ENCODE measurements around the gene TFDP3.

TFDP3 gene

DNA sequence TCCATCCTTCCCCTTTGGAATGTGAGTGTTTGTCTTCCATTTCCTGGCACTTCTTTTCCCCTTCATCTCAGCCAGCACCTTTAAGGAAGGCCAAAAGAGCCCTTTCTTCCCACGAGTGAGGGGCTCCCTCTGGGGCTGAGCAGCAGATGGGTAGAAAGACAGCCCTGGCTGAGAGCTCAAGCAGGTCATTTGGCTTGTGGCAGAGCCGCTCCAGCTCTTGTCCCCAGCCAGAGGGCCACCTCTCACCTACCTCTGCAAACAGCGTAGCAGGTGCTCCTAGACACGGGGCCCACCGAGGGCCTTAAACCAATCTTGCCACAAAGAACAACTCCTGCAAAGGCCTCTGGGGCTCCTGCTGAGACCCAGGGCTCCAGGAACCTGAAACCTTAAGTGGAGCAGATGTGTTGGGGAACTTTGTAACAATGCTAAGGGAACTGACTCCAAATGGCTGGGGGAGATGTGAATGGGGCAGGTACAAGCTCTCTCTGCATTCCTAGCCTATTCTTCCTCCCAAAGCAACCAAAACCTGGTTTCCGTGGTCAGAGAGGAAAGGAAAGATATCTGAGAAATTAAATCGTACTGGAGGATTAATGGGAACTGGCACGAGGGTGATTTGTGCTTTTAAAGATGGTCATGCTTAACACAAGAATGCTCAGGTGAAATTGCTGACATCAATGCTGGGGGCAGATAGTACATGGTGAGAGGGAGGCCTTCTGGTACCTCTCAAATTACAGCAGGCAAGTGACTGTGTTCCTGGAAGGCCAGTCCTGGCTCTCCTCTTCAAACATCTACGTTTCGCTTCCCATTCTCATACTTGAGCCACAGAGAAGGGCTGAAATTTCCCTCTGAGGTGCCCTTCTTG is 27.0 kb downstream of the TFDP3 start:
- no peak for TF ChIP-seq POU2F2 (IDR thresholded peaks at IDR 0.05; ENCODE audit: low read depth, low read length)
- no peak for TF ChIP-seq POLR2A (IDR thresholded peaks at IDR 0.05; ENCODE audit: low read depth, low read length)
- TF ChIP-seq SPI1 (IDR thresholded peaks at IDR 0.05; ENCODE audit: low read depth, low read length): no peak
- no peak for TF ChIP-seq TAF1 (IDR thresholded peaks at IDR 0.05; ENCODE audit: low read depth, low read length)
- FAIRE-seq: no peak

DNA sequence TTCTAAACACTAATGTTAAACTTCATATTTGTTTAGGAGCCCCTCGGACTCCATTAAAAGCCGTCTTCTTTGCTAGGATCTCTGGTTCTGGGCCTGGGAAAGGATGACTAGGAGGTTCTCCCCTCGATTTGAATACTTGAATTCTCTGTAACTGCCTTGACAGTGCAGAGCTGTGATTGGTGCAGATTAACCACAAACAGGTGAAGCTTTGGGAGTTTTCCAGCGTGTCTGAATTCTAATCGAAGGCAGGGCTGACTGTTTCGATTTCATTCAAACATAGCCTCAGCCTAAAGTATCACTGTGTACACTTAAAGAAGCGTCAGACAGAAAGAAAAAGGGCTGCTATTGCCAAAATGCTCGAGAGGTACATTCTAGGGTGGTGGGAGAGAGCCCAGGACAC is 29.0 kb downstream of the TFDP3 start:
- FAIRE-seq: no peak
- TF ChIP-seq POLR2AphosphoS5 (IDR thresholded peaks at IDR 0.05; ENCODE audit: low read depth, low read length) (no peak), POLR2A (IDR thresholded peaks at IDR 0.05; ENCODE audit: low read depth, low read length) (no peak), TAF1 (IDR thresholded peaks at IDR 0.05; ENCODE audit: low read depth, low read length) (no peak), PAX5 (IDR thresholded peaks at IDR 0.05; ENCODE audit: insufficient read depth, low read length, severe bottlenecking) (no peak), SPI1 (IDR thresholded peaks at IDR 0.05; ENCODE audit: low read depth, low read length) (no peak), POU2F2 (IDR thresholded peaks at IDR 0.05; ENCODE audit: low read depth, low read length) (no peak)
- no peak for DNase-seq (ENCODE audit: insufficient read length, low spot score)

More for the DNA sequence above, 27.0 kb downstream of the TFDP3 start:
- DNase-seq (ENCODE audit: insufficient read length, low spot score): no peak

DNA sequence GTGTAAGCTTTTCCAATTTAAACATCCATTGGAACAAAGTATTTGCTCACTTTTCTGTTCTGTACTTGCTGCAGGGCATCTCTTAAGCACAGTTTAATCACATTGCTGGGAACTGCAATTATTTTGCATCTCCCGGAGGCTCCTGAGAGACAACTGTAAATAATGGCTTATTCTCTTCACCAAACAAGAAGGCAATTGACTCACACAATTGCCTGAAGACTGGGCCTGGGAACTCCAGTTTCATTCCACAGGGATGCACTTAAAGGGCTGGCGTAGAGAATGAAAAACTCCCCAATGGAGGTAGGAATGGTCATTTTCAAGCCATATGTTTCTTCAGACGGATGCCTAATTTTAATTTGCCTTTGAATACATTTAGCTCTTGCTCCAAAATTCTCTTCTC is 29.5 kb downstream of the TFDP3 start:
- TF ChIP-seq SPI1 (IDR thresholded peaks at IDR 0.05; ENCODE audit: low read depth, low read length) (no peak), POU2F2 (IDR thresholded peaks at IDR 0.05; ENCODE audit: low read depth, low read length) (no peak), PAX5 (IDR thresholded peaks at IDR 0.05; ENCODE audit: insufficient read depth, low read length, severe bottlenecking) (no peak), POLR2A (IDR thresholded peaks at IDR 0.05; ENCODE audit: low read depth, low read length) (no peak), POLR2AphosphoS5 (IDR thresholded peaks at IDR 0.05; ENCODE audit: low read depth, low read length) (no peak), TAF1 (IDR thresholded peaks at IDR 0.05; ENCODE audit: low read depth, low read length) (no peak)
- DNase-seq (ENCODE audit: insufficient read length, low spot score) (no peak), FAIRE-seq (no peak)

DNA sequence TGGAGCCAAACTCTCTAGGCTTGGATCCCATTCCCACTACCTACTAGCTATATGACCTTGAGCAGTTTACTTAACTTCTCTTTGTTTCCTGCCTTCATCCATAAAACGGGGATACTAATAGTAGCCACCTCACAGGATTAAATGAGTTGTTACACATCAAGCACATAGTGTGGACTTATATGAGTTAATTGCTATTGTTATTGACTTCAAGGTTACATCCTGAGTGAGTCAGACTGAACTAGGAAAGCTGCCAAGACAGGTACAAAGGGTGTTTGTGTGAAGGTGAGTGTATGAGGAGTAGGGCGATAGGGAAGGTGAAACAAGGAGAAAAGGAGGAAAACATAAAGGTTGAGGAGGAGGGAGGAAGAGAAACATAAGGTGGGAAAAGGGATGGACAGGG is 32.2 kb downstream of the TFDP3 start:
- TF ChIP-seq POLR2AphosphoS5 (IDR thresholded peaks at IDR 0.05; ENCODE audit: low read depth, low read length): no peak
- TF ChIP-seq POLR2A (IDR thresholded peaks at IDR 0.05; ENCODE audit: low read depth, low read length): no peak
- TF ChIP-seq PAX5 (IDR thresholded peaks at IDR 0.05; ENCODE audit: insufficient read depth, low read length, severe bottlenecking): no peak
- TF ChIP-seq POU2F2 (IDR thresholded peaks at IDR 0.05; ENCODE audit: low read depth, low read length): no peak
- TF ChIP-seq TAF1 (IDR thresholded peaks at IDR 0.05; ENCODE audit: low read depth, low read length): no peak
- no peak for TF ChIP-seq SPI1 (IDR thresholded peaks at IDR 0.05; ENCODE audit: low read depth, low read length)
- FAIRE-seq (no peak), DNase-seq (ENCODE audit: insufficient read length, low spot score) (no peak)

DNA sequence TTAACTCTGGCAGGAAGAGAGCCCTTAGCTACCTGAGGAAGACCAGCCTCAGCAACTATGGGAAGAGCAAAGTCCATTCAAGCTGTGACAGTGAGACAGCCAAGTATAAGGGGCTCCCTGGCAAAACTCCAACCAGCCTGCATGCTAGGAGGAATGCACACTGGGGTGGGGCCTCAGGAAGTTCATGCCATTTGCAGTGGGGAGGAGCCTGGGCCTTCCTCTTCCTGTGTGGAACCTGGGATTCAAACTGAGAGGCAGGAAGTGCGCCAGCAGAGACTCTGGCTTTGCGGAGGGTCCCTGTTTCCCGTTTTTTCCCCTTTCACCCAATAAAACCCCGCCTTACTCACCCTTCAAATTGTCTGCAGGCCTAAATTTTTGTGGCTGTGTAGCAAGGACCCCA is 33.0 kb downstream of the TFDP3 start:
- FAIRE-seq (no peak), DNase-seq (ENCODE audit: insufficient read length, low spot score) (no peak)
- no peak for TF ChIP-seq POU2F2 (IDR thresholded peaks at IDR 0.05; ENCODE audit: low read depth, low read length)
- TF ChIP-seq SPI1 (IDR thresholded peaks at IDR 0.05; ENCODE audit: low read depth, low read length): no peak
- TF ChIP-seq PAX5 (IDR thresholded peaks at IDR 0.05; ENCODE audit: insufficient read depth, low read length, severe bottlenecking): no peak
- no peak for TF ChIP-seq POLR2AphosphoS5 (IDR thresholded peaks at IDR 0.05; ENCODE audit: low read depth, low read length)
- TF ChIP-seq TAF1 (IDR thresholded peaks at IDR 0.05; ENCODE audit: low read depth, low read length): no peak

DNA sequence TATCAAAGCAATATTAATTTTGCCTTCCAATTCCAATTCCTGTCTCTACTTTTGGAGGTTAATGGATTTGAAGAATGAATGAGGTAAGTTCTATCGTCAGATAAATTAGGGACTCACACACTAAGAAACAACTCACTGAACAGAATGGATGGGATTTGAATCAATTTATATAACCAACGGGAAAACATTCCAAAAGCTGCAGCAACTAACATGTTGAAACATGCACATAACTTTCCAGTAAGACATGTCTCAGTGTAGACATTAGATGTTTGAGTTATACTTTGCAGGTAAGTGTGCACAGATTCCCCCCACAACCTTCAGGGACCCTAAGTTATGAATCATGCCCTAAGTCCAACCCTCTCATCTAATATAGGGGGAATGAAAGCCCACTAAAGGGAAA is 34.3 kb downstream of the TFDP3 start:
- FAIRE-seq (no peak), DNase-seq (ENCODE audit: insufficient read length, low spot score) (no peak)
- TF ChIP-seq POLR2AphosphoS5 (IDR thresholded peaks at IDR 0.05; ENCODE audit: low read depth, low read length) (no peak), POU2F2 (IDR thresholded peaks at IDR 0.05; ENCODE audit: low read depth, low read length) (no peak), TAF1 (IDR thresholded peaks at IDR 0.05; ENCODE audit: low read depth, low read length) (no peak), SPI1 (IDR thresholded peaks at IDR 0.05; ENCODE audit: low read depth, low read length) (no peak), POLR2A (IDR thresholded peaks at IDR 0.05; ENCODE audit: low read depth, low read length) (no peak), PAX5 (IDR thresholded peaks at IDR 0.05; ENCODE audit: insufficient read depth, low read length, severe bottlenecking) (no peak)

DNA sequence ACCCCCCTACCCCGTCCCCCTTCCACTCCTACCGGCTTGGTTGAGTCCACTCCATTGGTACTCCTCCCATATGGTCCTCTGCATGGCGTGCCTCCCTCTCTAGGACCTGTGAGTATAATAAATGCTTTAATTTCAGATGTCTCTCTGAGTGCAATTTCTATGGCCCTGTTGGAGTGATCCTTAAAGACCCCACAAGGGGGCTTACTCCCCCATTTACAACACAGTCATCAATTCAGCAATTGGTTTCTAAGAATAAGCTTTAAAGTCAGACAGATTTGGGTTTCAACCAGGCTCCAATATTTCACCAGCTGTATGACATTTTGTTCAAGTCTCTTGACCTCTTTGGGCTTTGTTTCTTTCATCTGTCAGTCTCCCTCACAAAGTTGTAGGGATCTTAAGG is 38.7 kb downstream of the TFDP3 start:
- FAIRE-seq: no peak
- TF ChIP-seq PAX5 (IDR thresholded peaks at IDR 0.05; ENCODE audit: insufficient read depth, low read length, severe bottlenecking): no peak
- no peak for TF ChIP-seq POLR2AphosphoS5 (IDR thresholded peaks at IDR 0.05; ENCODE audit: low read depth, low read length)
- no peak for TF ChIP-seq POU2F2 (IDR thresholded peaks at IDR 0.05; ENCODE audit: low read depth, low read length)
- no peak for TF ChIP-seq TAF1 (IDR thresholded peaks at IDR 0.05; ENCODE audit: low read depth, low read length)
- no peak for TF ChIP-seq SPI1 (IDR thresholded peaks at IDR 0.05; ENCODE audit: low read depth, low read length)
- TF ChIP-seq POLR2A (IDR thresholded peaks at IDR 0.05; ENCODE audit: low read depth, low read length): no peak
- DNase-seq (ENCODE audit: insufficient read length, low spot score): no peak

DNA sequence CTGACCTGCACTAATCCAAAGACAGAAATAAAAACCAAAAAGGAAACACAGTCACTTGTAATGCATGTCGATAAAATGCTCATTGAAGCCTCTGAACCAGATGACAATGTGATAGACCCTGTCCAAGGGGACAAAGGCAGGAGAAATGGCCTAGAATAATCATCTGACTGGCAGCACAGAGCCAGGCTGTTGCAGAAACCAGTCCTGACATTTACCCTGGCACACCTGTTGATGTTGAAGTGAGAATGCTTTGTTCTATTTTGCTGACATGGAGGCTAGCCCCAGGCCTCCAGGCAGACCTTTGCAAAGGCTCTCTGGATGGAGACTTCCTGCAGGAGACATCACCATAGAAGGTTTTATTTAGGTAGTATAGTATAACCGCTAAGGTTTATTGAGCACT is 41.0 kb downstream of the TFDP3 start:
- FAIRE-seq: no peak
- TF ChIP-seq PAX5 (IDR thresholded peaks at IDR 0.05; ENCODE audit: insufficient read depth, low read length, severe bottlenecking) (no peak), POLR2A (IDR thresholded peaks at IDR 0.05; ENCODE audit: low read depth, low read length) (no peak), SPI1 (IDR thresholded peaks at IDR 0.05; ENCODE audit: low read depth, low read length) (no peak), POU2F2 (IDR thresholded peaks at IDR 0.05; ENCODE audit: low read depth, low read length) (no peak), POLR2AphosphoS5 (IDR thresholded peaks at IDR 0.05; ENCODE audit: low read depth, low read length) (no peak), TAF1 (IDR thresholded peaks at IDR 0.05; ENCODE audit: low read depth, low read length) (no peak)
- DNase-seq (ENCODE audit: insufficient read length, low spot score): no peak

DNA sequence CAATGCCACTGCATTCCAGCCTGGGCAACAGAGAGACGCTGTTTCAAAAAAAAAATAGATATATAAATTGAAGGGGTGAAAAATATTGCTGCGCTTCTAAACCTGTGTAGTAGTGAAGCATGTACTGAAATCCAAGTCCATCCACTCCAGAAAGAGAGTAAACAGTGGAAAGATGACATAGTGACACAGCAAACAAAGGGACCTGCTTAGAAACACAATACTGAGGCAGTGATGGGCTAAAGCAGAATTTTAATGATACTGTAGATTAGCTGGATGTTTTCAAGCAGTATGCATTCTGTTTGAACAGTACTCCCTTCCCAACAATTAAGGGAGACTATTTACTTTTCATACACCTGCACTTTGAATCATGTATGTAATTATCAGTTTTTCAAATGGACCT is 42.5 kb downstream of the TFDP3 start:
- DNase-seq (ENCODE audit: insufficient read length, low spot score): no peak
- TF ChIP-seq POU2F2 (IDR thresholded peaks at IDR 0.05; ENCODE audit: low read depth, low read length) (no peak), POLR2A (IDR thresholded peaks at IDR 0.05; ENCODE audit: low read depth, low read length) (no peak), PAX5 (IDR thresholded peaks at IDR 0.05; ENCODE audit: insufficient read depth, low read length, severe bottlenecking) (no peak), POLR2AphosphoS5 (IDR thresholded peaks at IDR 0.05; ENCODE audit: low read depth, low read length) (no peak), TAF1 (IDR thresholded peaks at IDR 0.05; ENCODE audit: low read depth, low read length) (no peak), SPI1 (IDR thresholded peaks at IDR 0.05; ENCODE audit: low read depth, low read length) (no peak)
- no peak for FAIRE-seq

Data from GM12891 (cell line).